Measurements from ENCODE around the gene ATG16L2.
"Not testable (repeated sequence)": the region's sequence is repeated elsewhere in the genome, so short reads cannot be mapped to it uniquely, and the experiment has no call there.

Gene ATG16L2

GRCh38 chr11:72805216-72805615 is 9.0 kb upstream of the ATG16L2 start:
- no peak for DNase-seq (ENCODE audit: extremely low read depth, low read depth)
- TF ChIP-seq CTCF (IDR thresholded peaks at IDR 0.05; ENCODE audit: low read depth, low read length, missing control alignments), result no peak
- no peak overlapping the region for H3K4me3 ChIP-seq (replicated peaks; ENCODE audit: low read depth, low read length)

- not testable (repeated sequence) for H3K4me3 ChIP-seq (replicated peaks; ENCODE audit: low read depth, low read length); DNase-seq (ENCODE audit: extremely low read depth, low read depth)
These were observed 7.8 kb upstream of the ATG16L2 start for GRCh38 chr11:72806378-72806777.

GRCh38 chr11:72807021-72807693 is 7.1 kb upstream of the ATG16L2 start:
- H3K4me3 ChIP-seq (replicated peaks; ENCODE audit: low read depth, low read length), result no peak overlapping the region
- no peak for TF ChIP-seq CTCF (IDR thresholded peaks at IDR 0.05; ENCODE audit: low read depth, low read length, missing control alignments)
- no peak for DNase-seq (ENCODE audit: extremely low read depth, low read depth)

- DNase-seq (ENCODE audit: extremely low read depth, low read depth), result no peak
- no peak overlapping the region for H3K4me3 ChIP-seq (replicated peaks; ENCODE audit: low read depth, low read length)
- no peak for TF ChIP-seq CTCF (IDR thresholded peaks at IDR 0.05; ENCODE audit: low read depth, low read length, missing control alignments)
These were observed 6.4 kb upstream of the ATG16L2 start for GRCh38 chr11:72807792-72808191.

- TF ChIP-seq CTCF (IDR thresholded peaks at IDR 0.05; ENCODE audit: low read depth, low read length, missing control alignments), result no peak
- H3K4me3 ChIP-seq (replicated peaks; ENCODE audit: low read depth, low read length), result no peak overlapping the region
- DNase-seq (ENCODE audit: extremely low read depth, low read depth), result no peak
These were observed 5.8 kb upstream of the ATG16L2 start for GRCh38 chr11:72808331-72808798.

- H3K4me3 ChIP-seq (replicated peaks; ENCODE audit: low read depth, low read length), result peak overlapping the region; percentile 70
- not testable (repeated sequence) for DNase-seq (ENCODE audit: extremely low read depth, low read depth)
These were observed 2.5 kb upstream of the ATG16L2 start for GRCh38 chr11:72811686-72812085.

- no peak for DNase-seq (ENCODE audit: extremely low read depth, low read depth)
- H3K4me3 ChIP-seq (replicated peaks; ENCODE audit: low read depth, low read length), result peak overlapping the region; percentile 70
- no peak for TF ChIP-seq CTCF (IDR thresholded peaks at IDR 0.05; ENCODE audit: low read depth, low read length, missing control alignments)
These were observed 1.6 kb upstream of the ATG16L2 start for GRCh38 chr11:72812604-72812966.

All from HFF-Myc (cell line).